Urinary bladder (tissue), 4 donors: Measurements from ENCODE around the gene SIK3. TPM values are rescaled to one million over a fixed set of nuclear protein-coding genes. Genes with fewer than 3 reads are reported as not detected.

Experiments used
- DNase-seq: peaks from one replicate; pipeline ENCODE4 v3.0.0-alpha.2; 2015; ENCODE audit errors: extremely low spot score
- H3K27ac ChIP-seq: one replicate; pipeline ENCODE4 v1.5.1; 2013; ENCODE audit warnings: low read depth, mild to moderate bottlenecking, moderate library complexity
- H3K36me3 ChIP-seq: one replicate; pipeline ENCODE4 v1.6.1; 2013; ENCODE audit warnings: mild to moderate bottlenecking, moderate library complexity; ENCODE audit not compliant: insufficient read depth
- H3K4me1 ChIP-seq: one replicate; pipeline ENCODE4 v1.6.1; 2013; ENCODE audit warnings: mild to moderate bottlenecking, moderate library complexity; ENCODE audit not compliant: insufficient read depth
- H3K4me3 ChIP-seq: one replicate; pipeline ENCODE4 v1.5.1; 2013; ENCODE audit warnings: low read depth, low read length
- WGBS: extraction: QIAGEN DNeasy Blood & Tissue Kit; methylation state at CpG from one replicate; pipeline ENCODE4 v1.1.7; 2013; 5-methylcytosine and 5-hydroxymethylcytosine counted together
- polyA plus RNA-seq: library from polyadenylated mRNA; stranded (reverse); fragments of 200-250 nt; gene quantifications from one replicate; pipeline ENCODE4 v1.2.3, GENCODE V29; 2013
- total RNA-seq: library from RNA; depleted of rRNA; stranded (reverse); fragments of >200 nt; gene quantifications from one replicate; pipeline ENCODE4 v1.2.3, GENCODE V29; 2014
- donor health status: healthy with polysubstance abuse.
- donor health status: healthy.

The SIK3 gene
- total and polyA plus RNA-seq, 2 donors = 17.2 to 24.0 TPM

DNA sequence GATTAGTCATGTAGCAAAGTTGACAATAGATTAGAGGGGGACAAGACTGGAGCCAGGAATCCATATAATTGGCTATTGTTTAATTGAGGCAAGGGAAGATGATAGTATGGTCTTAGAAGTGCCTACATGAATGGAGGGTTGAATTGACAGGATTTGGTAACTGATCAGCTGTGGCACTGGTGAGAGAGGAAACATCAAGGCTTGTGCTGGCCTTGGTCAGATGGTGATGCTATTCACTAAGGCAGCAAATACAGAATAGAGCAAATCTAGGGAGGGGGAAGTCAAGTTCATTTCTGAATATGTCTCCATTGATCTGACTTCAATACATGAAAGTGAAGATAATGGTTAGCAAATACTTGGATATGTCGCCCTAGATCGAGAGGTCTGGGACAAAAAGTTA is 206.5 kb downstream of the SIK3 start:
- DNase-seq = no peak
- Histone ChIP-seq H3K4me1 (no peaks in the 10 kb centered on the region), H3K4me3 (no peak overlapping the region), H3K36me3 (no peaks in the 10 kb centered on the region), H3K27ac (no peak overlapping the region)
- WGBS = 74% methylated on average over 2 of the region's 2 CpGs

DNA sequence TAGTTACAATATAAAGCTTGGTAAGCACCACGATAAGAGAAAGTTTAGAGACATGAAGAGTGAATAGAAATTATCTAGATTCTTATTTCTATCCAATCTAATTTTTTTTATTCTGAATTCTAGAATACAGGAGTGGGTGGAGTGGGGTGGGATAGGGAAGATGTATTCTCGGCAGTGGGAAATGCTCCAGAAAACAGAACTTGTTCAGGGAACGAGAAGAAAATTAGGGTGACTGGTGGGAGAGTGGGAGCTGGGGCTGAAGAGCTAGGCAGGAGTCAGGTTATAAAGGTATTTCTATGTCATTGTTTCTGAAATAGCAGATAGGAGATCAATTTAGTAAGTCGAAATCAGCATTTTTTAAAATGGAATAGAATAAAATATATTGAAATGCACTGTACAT is 207.6 kb downstream of the SIK3 start:
- H3K4me3 ChIP-seq = no peak overlapping the region
- H3K36me3 ChIP-seq = no peaks in the 10 kb centered on the region
- no peaks in the 10 kb centered on the region for H3K4me1 ChIP-seq
- no peak for DNase-seq
- H3K27ac ChIP-seq = no peak overlapping the region
- WGBS = 81% methylated on average over 4 of the region's 4 CpGs

DNA sequence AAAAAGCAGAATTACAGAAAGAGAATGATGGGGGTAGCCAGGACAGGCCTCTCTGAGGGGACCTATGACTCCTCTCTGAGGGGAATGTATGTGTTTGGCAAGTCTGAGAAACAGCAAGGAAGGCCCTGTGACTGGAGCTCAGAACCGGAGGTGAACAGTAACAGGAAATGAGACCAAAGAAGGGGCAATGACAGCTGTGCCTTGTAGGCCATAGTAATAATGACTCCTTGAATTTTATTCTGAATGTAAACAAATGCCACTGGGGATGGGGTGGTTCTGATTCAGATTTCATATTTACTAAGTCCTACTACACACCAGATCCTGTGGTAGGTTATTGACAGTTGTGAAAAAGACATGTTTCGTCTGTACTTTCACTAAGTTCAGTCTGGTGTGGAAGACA is 208.0 kb downstream of the SIK3 start:
- no peak for DNase-seq
- Histone ChIP-seq H3K4me1 (no peaks in the 10 kb centered on the region), H3K4me3 (no peak overlapping the region), H3K27ac (no peak overlapping the region), H3K36me3 (no peaks in the 10 kb centered on the region)
- 79% methylated on average over 2 of the region's 2 CpGs for WGBS

DNA sequence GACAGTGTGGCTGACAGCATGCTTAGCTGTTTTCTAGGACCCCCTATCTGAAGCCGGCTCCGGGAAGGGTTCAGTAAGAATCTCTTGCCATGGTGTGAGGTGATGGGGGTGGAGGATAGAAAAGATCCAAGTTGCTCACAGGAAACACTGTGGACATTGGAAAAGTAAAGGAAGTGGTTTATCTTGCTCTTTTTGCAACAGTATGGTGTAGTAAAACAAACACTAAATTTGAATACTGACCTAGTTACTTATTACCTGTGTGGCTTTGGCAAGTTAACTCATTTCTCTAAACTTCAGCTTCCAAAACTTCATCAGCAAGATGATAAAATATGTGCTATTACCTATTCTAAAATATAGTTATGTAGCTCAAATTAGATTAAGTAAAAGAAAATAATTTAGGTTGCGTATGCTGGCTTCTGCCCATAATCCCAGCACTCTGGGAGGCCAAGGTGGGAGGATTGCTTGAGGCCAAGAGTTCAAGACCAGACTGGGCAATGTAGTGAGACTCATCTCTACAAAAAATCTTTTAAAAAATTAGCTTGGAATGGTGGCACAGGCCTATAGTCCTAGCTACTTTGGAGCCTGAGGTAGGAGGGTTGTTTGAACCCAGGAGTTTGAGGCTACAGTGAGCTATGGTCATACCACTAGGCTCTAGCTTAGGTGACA is 209.2 kb downstream of the SIK3 start:
- Histone ChIP-seq H3K4me3 (no peak overlapping the region), H3K27ac (no peak overlapping the region), H3K4me1 (no peaks in the 10 kb centered on the region), H3K36me3 (no peaks in the 10 kb centered on the region)
- WGBS = 89% methylated on average over 3 of the region's 3 CpGs
- no peak for DNase-seq

GRCh38 chr11:116888024-116888423 is 210.2 kb downstream of the SIK3 start:
- no peaks in the 10 kb centered on the region for H3K36me3 ChIP-seq
- 48% methylated on average over 5 of the region's 5 CpGs for WGBS
- no peaks in the 10 kb centered on the region for H3K4me1 ChIP-seq
- no peak overlapping the region for H3K4me3 ChIP-seq
- H3K27ac ChIP-seq = no peak overlapping the region
- DNase-seq = no peak

DNA sequence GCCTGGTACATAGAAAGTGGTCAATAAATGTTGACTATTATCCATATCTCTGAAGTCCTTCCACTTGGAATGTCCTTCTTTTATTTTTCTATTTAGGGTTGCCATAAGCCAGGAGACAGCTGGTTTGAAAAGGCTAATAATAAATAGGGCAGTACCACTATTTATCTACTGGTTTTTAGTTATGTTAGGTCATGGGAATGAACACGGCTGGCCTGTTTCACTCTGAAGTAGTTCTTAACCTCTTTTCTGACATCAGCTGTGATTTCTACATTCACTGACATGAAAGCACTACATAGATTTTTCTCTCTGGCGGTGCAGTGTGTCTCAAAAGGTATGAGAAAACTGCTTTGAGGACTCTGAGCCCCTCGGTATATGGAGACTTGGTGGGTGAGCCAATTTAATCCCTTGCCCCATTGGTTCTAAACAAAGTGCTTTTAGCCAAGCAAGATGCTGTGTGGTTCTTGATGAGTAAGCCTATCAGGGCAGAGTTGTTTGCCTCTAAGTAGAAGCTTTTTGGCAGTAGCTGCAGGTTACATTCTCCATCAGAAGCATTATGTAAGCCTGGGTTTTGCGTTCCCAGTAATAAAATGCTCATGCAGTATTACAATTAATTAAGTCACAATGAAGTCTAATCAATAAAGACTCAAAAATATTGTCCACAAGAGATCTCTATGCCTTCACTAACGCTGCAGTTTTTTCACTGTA is 212.1 kb downstream of the SIK3 start:
- Histone ChIP-seq H3K36me3 (no peaks in the 10 kb centered on the region), H3K27ac (peak overlapping the region; percentile 23), H3K4me1 (no peaks in the 10 kb centered on the region), H3K4me3 (no peak overlapping the region)
- DNase-seq = no peak
- WGBS = 37% methylated on average over 5 of the region's 5 CpGs

- DNase-seq = no peak
- Histone ChIP-seq H3K36me3 (no peaks in the 10 kb centered on the region), H3K27ac (no peak overlapping the region)
Measured at GRCh38 chr11:116882386-116882785, 215.8 kb downstream of the SIK3 start.

DNA sequence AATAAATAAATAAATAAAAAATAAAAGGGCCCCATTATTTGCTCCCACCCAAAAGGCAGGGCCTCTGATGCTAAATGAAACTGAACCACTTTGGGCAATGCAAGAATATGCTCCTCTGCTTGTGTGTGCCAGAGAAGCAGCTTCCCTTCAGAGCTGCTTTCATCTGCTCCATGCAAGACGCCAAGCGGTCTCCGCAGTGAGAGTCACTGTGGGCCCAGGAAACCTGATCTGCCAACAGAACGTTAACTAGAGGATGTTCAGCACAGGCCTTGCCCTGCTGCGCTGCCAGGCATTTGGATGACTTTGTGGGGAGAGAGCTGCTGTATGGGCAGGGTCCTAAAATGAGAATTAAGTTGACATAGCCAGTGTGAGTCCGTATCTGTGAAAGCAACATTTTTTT is 217.1 kb downstream of the SIK3 start:
- DNase-seq = no peak
- no peaks in the 10 kb centered on the region for H3K4me1 ChIP-seq
- H3K36me3 ChIP-seq = no peaks in the 10 kb centered on the region
- 71% methylated on average over 6 of the region's 6 CpGs for WGBS
- no peak overlapping the region for H3K4me3 ChIP-seq
- H3K27ac ChIP-seq = no peak overlapping the region

More at GRCh38 chr11:116882386-116882785, 215.8 kb downstream of the SIK3 start:
- no peak overlapping the region for H3K4me3 ChIP-seq
- no peaks in the 10 kb centered on the region for H3K4me1 ChIP-seq

DNA sequence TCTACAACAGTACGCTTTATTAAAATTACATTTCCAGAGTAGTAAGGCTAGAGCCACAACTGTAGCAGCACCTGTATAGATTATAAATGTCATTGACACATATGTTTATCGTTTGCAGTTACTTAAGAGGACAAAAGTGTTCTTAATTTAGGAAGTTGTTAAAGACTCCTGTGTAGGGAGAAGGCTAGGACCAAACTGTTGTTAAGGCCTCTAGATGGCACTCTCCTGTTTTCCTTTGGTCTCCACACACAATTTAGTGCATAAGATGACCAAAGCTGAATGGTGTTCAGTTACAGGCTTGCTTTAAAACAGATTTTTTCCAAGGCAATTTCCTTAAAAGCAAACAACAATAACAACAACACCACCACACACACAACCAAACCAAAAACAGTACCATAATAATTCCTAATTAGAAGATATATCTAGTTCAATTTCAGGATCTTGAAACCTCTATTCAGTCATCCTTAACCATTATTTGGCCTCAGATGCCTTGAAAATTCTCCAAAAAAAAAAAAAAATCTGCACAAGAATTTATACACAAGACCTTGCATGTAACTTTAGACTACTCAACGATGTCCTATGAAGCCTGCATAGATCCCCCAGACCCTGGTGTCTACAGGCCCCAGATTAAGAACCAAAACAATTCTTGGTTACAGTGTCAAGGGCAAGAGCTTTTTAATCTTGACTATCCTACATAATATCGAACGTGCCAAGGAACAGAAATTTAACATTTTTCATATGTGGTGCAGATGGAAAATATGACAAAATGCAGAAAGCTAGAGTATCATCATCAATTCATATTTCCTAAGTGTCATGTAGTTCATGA is 218.2 kb downstream of the SIK3 start:
- 45% methylated on average over 5 of the region's 5 CpGs for WGBS

DNA sequence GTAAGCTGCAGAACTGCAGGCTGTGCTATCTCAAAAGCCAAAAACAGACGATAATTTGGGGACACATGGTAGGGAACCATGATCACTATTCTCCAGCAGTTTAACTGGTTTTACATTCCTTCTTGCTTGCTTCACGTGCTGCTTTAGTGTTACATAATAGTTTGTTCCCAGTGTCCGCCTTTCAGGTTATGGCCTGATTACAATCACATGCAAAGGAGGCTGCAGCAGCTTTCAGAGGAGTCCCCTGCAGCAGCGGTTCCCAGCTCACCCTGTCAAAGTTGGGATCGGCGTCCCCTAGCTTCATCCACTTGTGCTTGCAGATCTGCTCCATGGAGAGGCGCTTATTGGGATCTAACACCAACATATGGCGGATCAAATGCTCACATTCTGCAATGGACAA is 221.6 kb downstream of the SIK3 start:
- WGBS = 88% methylated on average over 8 of the region's 8 CpGs
- Histone ChIP-seq H3K4me1 (no peaks in the 10 kb centered on the region), H3K4me3 (no peak overlapping the region), H3K27ac (no peak overlapping the region), H3K36me3 (no peaks in the 10 kb centered on the region)
- DNase-seq = no peak

More for the DNA sequence above, 218.2 kb downstream of the SIK3 start:
- H3K4me3 ChIP-seq = no peak overlapping the region
- no peaks in the 10 kb centered on the region for H3K36me3 ChIP-seq
- H3K27ac ChIP-seq = no peak overlapping the region
- H3K4me1 ChIP-seq = no peaks in the 10 kb centered on the region
- DNase-seq = peak; percentile 51

DNA sequence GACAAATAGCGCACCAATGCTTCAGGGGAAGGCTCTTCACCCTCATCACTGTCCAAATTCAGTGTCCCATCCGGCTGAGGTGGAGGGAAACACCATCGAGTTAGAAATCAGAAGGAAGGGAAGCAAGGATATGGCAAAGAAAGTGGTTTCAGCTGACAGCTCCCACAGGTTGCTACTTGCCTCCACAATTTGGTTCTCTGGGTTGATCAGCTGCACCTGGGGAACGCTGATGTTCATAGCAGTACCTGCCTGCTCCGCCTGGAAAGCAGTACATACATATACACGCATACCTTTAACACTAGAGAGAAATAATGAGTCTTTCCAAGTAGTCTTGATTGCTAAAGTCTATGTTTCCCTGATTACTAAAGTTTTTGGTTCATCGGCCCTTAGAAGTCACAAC is 223.0 kb downstream of the SIK3 start:
- 98% methylated on average over 7 of the region's 7 CpGs for WGBS
- Histone ChIP-seq H3K36me3 (no peaks in the 10 kb centered on the region), H3K27ac (no peak overlapping the region), H3K4me1 (no peaks in the 10 kb centered on the region), H3K4me3 (no peak overlapping the region)
- no peak for DNase-seq

GRCh38 chr11:116874251-116874650 is 224.0 kb downstream of the SIK3 start:
- H3K4me3 ChIP-seq = no peak overlapping the region
- 47% methylated on average over 2 of the region's 2 CpGs for WGBS
- H3K4me1 ChIP-seq = no peaks in the 10 kb centered on the region
- no peak overlapping the region for H3K27ac ChIP-seq
- DNase-seq = no peak
- no peaks in the 10 kb centered on the region for H3K36me3 ChIP-seq

DNA sequence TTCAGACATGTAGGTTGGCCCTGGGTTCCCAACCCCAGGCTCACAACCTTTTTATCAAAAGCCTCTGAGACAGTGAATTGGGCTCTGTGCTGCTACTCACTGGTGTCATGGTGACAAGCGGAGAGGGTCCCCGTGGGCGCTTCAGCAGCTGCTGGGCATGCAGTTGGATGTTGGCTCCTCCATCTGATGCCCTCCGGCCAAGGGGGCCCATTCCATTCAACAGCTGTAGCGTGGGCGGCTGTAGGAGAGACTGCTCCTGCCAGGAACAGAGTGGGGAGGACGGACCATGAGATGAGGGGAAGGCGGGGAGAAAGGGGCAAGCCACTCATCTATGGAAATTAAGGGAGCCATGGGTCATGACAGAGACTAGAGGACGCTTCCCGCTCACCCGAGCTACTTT is 224.8 kb downstream of the SIK3 start:
- no peak overlapping the region for H3K27ac ChIP-seq
- no peaks in the 10 kb centered on the region for H3K36me3 ChIP-seq
- no peak overlapping the region for H3K4me3 ChIP-seq
- no peak for DNase-seq
- H3K4me1 ChIP-seq = no peaks in the 10 kb centered on the region
- 97% methylated on average over 11 of the region's 11 CpGs for whole genome bisulfite sequencing

- WGBS = 61% methylated on average over 3 of the region's 3 CpGs
- Histone ChIP-seq H3K36me3 (no peaks in the 10 kb centered on the region), H3K4me1 (no peaks in the 10 kb centered on the region), H3K27ac (no peak overlapping the region), H3K4me3 (no peak overlapping the region)
- no peak for DNase-seq
Measured at GRCh38 chr11:116871248-116871647, 227.0 kb downstream of the SIK3 start.
